ENCODE results near the gene ITFG2. TPM values are rescaled to one million over a fixed set of nuclear protein-coding genes. Genes with fewer than 3 reads are reported as not detected.

Gene ITFG2
- 18.7 and 21.4 TPM in 2 replicates for total RNA-seq

GRCh38 chr12:2812290-2813213 lies at the start of gene ITFG2:
ITFG2 (plus strand) TSS chr12:2812668; CDS start chr12:2812761, 93 bp downstream.

GRCh38 chr12:2794736-2795289 lies 17.7 kb upstream of the ITFG2 start, which contains the start of gene FKBP4:
FKBP4 (plus strand) TSS chr12:2794970; CDS start chr12:2795140, 170 bp downstream.

DNA sequence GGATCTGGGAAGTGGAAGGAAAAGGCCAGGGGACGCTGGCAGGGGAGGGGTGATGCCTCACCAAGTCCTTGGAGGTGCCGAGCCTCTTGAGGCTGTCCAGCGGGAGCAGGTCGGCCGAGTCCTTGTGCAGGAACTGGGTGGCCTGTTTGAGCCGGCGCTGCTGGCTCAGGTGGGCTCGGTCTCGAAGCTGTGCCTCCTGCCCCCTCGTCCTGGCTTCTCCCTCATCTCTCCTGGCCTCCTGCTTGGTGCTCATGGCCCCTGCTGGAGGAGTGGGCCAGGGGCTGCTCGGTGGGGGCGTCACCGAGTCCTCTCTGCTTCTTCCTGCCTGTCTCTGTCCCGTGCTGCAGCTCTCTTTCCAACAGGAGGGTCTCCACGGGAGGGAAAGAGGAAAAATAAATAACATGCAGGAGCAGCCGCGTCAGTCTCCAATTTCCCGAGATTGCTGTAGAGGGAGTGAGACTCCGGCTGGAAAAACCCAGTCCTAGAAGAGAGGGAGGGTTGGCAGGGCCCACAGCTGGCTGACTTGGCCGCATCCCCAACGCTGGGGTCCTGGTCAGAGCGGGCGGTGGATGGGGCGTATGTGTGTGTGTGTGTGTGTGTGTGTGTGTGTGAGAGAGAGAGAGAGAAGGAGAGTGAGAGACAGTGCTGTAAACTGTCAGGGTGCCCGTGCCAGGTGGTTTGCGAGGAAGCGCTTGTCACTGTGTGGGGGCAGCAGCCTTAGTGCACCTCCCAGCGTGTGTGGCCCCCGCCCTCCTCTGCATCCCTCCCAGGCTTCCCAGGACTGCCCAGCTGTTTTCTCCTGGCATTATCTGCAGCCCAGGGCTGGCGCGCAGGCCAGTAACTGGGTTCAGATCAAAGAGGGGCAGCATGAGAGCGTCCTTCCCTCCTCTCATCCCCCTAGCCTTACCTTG lies 22.4 kb downstream of the ITFG2 start, which contains the start of gene NRIP2:
Gene NRIP2 (minus strand): TSS at position 455 of the 911 bp plus-strand sequence. CDS start 52 bp downstream, at position 403.

DNA sequence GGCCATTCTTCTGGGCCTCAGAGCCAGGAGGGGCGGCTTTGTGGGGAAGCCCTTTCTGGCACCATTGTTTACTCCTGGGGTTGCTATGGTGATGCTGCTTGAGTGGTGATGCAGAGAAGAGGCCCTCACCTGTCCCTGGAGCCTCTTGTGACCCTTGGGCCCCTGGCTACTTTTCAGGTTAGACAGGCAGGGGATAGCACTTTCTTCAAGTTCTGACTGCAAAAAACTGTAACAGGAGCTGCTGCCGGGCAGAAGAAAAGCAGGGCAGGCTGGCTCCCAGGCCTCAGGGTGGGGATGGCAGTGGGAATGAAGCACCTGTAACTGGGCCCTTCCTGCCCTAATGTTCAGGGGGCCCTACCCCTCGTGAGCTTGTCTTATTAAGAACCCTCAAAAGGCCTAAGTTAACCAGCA lies 44.6 kb downstream of the ITFG2 start, which contains the start of gene TEX52:
Gene TEX52 (minus strand): TSS at position 19 of the 411 bp plus-strand sequence. CDS start 13 bp downstream, at position 6.

Other genes starting within 250 kb of the ITFG2 start
- gene FKBP4, start 17.7 kb upstream of the ITFG2 start, total RNA-seq = 63.4 and 73.2 TPM in 2 replicates
- not detected in 2 replicates for gene NRIP2, start 22.4 kb downstream of the ITFG2 start, total RNA-seq
- not detected in 2 replicates for gene TEX52, start 44.4 kb downstream of the ITFG2 start, total RNA-seq
- gene FOXM1, start 64.5 kb downstream of the ITFG2 start, total RNA-seq = 29.7 and 54.6 TPM in 2 replicates
- 26.1 and 34.5 TPM in 2 replicates for gene RHNO1, start 64.6 kb downstream of the ITFG2 start, total RNA-seq
- 27.3 and 30.5 TPM in 2 replicates for gene TULP3, start 78.2 kb downstream of the ITFG2 start, total RNA-seq
- gene TEAD4, start 146.7 kb downstream of the ITFG2 start, total RNA-seq = 37.6 and 51.3 TPM in 2 replicates